Glutamatergic neuron (in vitro differentiated cells): ENCODE measurements around the gene PLA2G4A. TPM values are rescaled to one million over a fixed set of nuclear protein-coding genes. Genes with fewer than 3 reads are reported as not detected.

ENCODE experiments used
- DNase-seq: peaks from one replicate; pipeline ENCODE4 v3.0.0; 2022
- H3K27ac Mint-ChIP-seq: one replicate; pipeline ENCODE4 v1.8.0; 2020; ENCODE audit warnings: mild to moderate bottlenecking, mixed read lengths, inconsistent platforms; ENCODE audit not compliant: unreplicated experiment
- H3K27me3 Mint-ChIP-seq: one replicate; pipeline ENCODE4 v1.8.0; 2020; ENCODE audit warnings: mild to moderate bottlenecking, moderate library complexity, mixed read lengths, inconsistent platforms; ENCODE audit not compliant: unreplicated experiment
- H3K36me3 Mint-ChIP-seq: one replicate; pipeline ENCODE4 v1.8.0; 2020; ENCODE audit warnings: mild to moderate bottlenecking, mixed read lengths, inconsistent platforms; ENCODE audit not compliant: unreplicated experiment
- H3K4me1 Mint-ChIP-seq: one replicate; pipeline ENCODE4 v1.8.0; 2020; ENCODE audit warnings: mild to moderate bottlenecking, low read depth, mixed read lengths, inconsistent platforms; ENCODE audit not compliant: unreplicated experiment
- H3K4me3 Mint-ChIP-seq: one replicate; pipeline ENCODE4 v1.8.0; 2020; ENCODE audit warnings: mild to moderate bottlenecking, mixed read lengths, inconsistent platforms; ENCODE audit not compliant: unreplicated experiment
- H3K9me3 Mint-ChIP-seq: one replicate; pipeline ENCODE4 v1.8.0; 2020; ENCODE audit warnings: mild to moderate bottlenecking, moderate library complexity, mixed read lengths, inconsistent platforms; ENCODE audit not compliant: unreplicated experiment
- total RNA-seq: library from RNA; stranded (reverse); fragmentation: NEBNext Ultra II Directional; extraction: Animal tissue kit (Norgen Biotek cat#: 25700); gene quantifications from one replicate; pipeline ENCODE4 v1.2.1, GENCODE V29; 2021; ENCODE audit not compliant: unreplicated experiment
- TF ChIP-seq, protein P1 (sequence below): fragments of 200-600 bp; sonication (generic); IDR thresholded peaks from one replicate; pipeline ENCODE4 v1.5.0; 2021; ENCODE audit not compliant: partially characterized antibody, unreplicated experiment

Gene PLA2G4A
- total RNA-seq, 1 donor from 2014 or later, result not detected

DNA sequence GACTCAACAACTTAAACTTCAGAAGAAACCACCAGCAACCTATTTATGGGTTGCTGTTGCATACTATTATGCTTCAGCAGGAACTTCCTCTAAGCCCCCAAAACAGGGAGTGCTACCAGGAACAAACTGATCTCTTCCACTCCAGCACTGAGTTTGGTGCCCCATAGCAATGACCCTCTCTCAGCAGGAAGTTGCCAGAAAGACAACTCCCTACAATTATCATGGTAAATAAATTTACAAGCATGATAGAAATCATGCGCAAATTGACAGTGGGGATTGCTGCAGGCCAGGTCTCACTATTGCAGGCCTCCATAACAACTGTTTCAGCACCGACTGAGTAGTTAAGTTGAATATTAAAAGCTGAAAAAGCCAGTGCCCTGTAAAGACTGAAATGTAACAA, 180.6 kb downstream of the PLA2G4A start:
- H3K27ac Mint-ChIP-seq, result no peak overlapping the region
- H3K36me3 Mint-ChIP-seq, result peaks cover 9% of the 10 kb centered on the region
- TF ChIP-seq, protein P1, sequence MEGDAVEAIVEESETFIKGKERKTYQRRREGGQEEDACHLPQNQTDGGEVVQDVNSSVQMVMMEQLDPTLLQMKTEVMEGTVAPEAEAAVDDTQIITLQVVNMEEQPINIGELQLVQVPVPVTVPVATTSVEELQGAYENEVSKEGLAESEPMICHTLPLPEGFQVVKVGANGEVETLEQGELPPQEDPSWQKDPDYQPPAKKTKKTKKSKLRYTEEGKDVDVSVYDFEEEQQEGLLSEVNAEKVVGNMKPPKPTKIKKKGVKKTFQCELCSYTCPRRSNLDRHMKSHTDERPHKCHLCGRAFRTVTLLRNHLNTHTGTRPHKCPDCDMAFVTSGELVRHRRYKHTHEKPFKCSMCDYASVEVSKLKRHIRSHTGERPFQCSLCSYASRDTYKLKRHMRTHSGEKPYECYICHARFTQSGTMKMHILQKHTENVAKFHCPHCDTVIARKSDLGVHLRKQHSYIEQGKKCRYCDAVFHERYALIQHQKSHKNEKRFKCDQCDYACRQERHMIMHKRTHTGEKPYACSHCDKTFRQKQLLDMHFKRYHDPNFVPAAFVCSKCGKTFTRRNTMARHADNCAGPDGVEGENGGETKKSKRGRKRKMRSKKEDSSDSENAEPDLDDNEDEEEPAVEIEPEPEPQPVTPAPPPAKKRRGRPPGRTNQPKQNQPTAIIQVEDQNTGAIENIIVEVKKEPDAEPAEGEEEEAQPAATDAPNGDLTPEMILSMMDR, result no peak
- no peaks in the 10 kb centered on the region for H3K9me3 Mint-ChIP-seq
- no peak for DNase-seq
- no peaks in the 10 kb centered on the region for H3K27me3 Mint-ChIP-seq
- no peak overlapping the region for H3K4me3 Mint-ChIP-seq
- no peaks in the 10 kb centered on the region for H3K4me1 Mint-ChIP-seq

DNA sequence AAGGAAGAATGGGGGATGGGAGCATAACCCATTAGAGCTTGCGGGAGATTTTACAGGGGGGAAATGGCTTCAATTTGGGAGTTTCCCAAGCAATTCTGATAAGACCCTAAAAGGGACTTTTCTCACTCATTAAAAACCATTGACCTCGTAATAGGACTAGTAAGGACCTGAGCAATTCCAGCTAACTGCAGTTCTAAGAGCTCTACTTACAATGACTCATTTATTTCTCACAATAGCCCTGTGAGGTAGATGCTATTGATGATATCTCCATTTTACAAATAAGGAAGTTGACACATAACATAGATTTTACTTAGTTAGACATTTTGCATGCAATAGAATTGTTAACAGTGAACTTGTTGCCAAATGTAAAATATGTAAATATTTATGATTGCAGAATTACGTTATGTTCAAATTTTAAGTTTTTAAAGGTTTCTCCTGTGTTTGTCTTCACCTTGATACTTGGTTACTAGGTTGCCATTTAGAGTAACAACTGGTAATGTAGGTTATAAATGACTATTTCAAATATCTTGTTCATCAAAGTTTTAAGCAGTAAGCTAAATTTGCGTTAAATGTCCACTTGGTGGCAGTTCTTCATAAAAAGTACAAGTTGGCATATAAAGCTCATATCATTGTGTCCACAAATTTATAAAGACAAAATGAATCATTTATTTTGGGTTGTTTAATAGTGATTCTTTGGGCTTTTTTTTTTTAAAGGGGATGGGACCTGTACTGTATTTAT, 182.0 kb downstream of the PLA2G4A start:
- Mint-ChIP-seq H3K4me3 (no peak overlapping the region), H3K27ac (no peak overlapping the region), H3K4me1 (no peaks in the 10 kb centered on the region), H3K27me3 (no peaks in the 10 kb centered on the region), H3K36me3 (peaks cover 9% of the 10 kb centered on the region), H3K9me3 (no peaks in the 10 kb centered on the region)
- TF ChIP-seq, protein P1, result no peak
- DNase-seq, result no peak

DNA sequence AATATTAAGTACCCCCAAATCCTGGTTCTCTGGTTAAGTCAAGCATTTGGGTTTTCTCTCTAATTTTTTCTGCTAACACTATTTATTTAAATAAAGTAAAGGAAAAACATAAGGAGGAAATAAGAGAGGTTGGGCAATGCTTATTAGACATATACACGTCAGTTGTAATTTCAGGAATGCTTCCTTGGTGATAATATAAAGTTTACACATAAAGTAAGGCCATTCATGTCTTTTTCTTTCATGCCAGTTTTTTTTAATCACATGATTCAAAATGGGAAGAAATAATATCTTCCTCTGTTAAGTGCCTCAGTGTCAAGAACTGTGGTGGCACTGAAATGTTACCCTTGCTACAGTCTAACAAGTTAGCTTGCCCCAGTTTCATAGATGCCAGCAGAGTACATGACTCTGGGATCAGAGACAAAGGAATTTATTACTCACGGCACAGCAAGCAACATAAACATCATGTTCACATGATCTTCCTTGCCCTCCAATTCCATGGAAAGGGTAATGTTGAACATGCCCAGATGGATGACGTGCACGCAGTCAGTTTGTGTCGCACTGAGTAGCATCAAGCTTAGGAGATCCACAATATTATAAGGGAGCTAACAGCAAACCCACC, 184.9 kb downstream of the PLA2G4A start:
- H3K9me3 Mint-ChIP-seq, result no peaks in the 10 kb centered on the region
- TF ChIP-seq, protein P1, result no peak
- H3K27me3 Mint-ChIP-seq, result no peaks in the 10 kb centered on the region
- no peak overlapping the region for H3K4me3 Mint-ChIP-seq
- no peak for DNase-seq
- no peaks in the 10 kb centered on the region for H3K36me3 Mint-ChIP-seq
- H3K27ac Mint-ChIP-seq, result no peak overlapping the region
- H3K4me1 Mint-ChIP-seq, result no peaks in the 10 kb centered on the region

DNA sequence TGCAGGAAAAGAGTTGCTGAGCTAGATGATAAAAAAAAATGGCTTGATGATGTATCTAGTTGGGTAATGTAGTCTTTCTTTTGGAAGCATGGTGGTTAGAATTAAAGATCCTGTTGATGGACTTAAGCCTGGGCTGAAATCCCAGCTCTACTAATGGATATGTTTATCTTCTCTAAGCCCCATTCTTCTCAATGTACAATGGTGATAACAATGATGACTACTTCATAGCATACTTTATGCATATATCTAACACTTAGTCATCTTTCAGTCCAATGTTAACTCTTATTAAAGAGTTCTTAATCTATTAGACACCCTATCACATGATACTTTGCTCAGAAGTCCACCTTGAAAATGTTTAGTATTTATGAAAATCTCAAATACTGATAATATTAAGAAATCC, 189.5 kb downstream of the PLA2G4A start:
- Mint-ChIP-seq H3K4me1 (no peaks in the 10 kb centered on the region), H3K4me3 (no peak overlapping the region), H3K9me3 (peaks cover 1% of the 10 kb centered on the region), H3K27me3 (no peaks in the 10 kb centered on the region), H3K36me3 (no peaks in the 10 kb centered on the region), H3K27ac (no peak overlapping the region)
- DNase-seq, result no peak
- TF ChIP-seq, protein P1, result no peak

DNA sequence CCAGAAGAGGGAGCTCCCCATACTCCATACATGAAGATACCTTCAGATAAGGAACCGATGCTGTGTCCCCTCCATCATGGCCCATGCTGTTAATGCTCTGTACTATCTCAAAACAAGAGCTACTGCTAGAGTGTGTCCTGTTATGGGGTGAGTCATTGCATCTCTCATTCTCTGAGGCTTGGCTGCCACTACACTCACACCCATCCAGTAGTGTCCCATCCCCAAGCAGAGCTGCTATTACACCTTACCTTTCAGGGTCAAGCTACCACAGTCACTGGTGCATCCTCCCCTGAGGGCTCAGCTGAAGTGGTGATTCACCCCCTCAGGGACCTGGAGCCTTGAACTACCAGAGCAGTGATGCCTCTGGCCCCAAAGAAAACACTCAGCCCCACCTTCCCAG, 198.5 kb downstream of the PLA2G4A start:
- DNase-seq, result no peak
- Mint-ChIP-seq H3K27ac (no peak overlapping the region), H3K27me3 (no peaks in the 10 kb centered on the region), H3K36me3 (peaks cover 10% of the 10 kb centered on the region), H3K4me3 (no peak overlapping the region), H3K4me1 (no peaks in the 10 kb centered on the region), H3K9me3 (peaks cover 2% of the 10 kb centered on the region)
- TF ChIP-seq, protein P1, result no peak
